NB4 (cell line): ENCODE measurements around the gene HIGD1A.

Experiments used
- DNase-seq: peaks from one replicate; pipeline ENCODE4 v3.0.0; 2010; ENCODE audit warnings: low read depth
- H3K4me3 ChIP-seq: one replicate; pipeline ENCODE4 v1.5.1; 2011; ENCODE audit warnings: mild to moderate bottlenecking, low read depth, low read length, moderate library complexity
- CTCF ChIP-seq: IDR thresholded peaks from one replicate; pipeline ENCODE4 v1.5.1; 2012; ENCODE audit warnings: low read depth, low read length
- MYC ChIP-seq: IDR thresholded peaks from 2 replicates; pipeline ENCODE4 v1.6.1; 2011; ENCODE audit warnings: low read depth, low read length
- POLR2A ChIP-seq: IDR thresholded peaks from 2 replicates; pipeline ENCODE4 v1.6.1; 2011; ENCODE audit warnings: mild to moderate bottlenecking; ENCODE audit not compliant: insufficient read length; ENCODE audit errors: extremely low read depth
- TF ChIP-seq, protein P1 (sequence below): IDR thresholded peaks from 2 replicates; pipeline ENCODE4 v1.6.1; 2011; ENCODE audit warnings: low read depth, low read length

The HIGD1A gene

GRCh38 chr3:42742259-42742658, 62.0 kb downstream of the HIGD1A start:
- no peak overlapping the region for H3K4me3 ChIP-seq
- DNase-seq = no peak
- TF ChIP-seq POLR2A (no peak), MYC (no peak), CTCF (no peak)
- TF ChIP-seq, protein P1, sequence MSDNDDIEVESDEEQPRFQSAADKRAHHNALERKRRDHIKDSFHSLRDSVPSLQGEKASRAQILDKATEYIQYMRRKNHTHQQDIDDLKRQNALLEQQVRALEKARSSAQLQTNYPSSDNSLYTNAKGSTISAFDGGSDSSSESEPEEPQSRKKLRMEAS = no peak

GRCh38 chr3:42741796-42742195, 62.5 kb downstream of the HIGD1A start:
- no peak for DNase-seq
- no peak overlapping the region for H3K4me3 ChIP-seq
- TF ChIP-seq, protein P1 = no peak
- TF ChIP-seq POLR2A (no peak), MYC (no peak), CTCF (no peak)

DNA sequence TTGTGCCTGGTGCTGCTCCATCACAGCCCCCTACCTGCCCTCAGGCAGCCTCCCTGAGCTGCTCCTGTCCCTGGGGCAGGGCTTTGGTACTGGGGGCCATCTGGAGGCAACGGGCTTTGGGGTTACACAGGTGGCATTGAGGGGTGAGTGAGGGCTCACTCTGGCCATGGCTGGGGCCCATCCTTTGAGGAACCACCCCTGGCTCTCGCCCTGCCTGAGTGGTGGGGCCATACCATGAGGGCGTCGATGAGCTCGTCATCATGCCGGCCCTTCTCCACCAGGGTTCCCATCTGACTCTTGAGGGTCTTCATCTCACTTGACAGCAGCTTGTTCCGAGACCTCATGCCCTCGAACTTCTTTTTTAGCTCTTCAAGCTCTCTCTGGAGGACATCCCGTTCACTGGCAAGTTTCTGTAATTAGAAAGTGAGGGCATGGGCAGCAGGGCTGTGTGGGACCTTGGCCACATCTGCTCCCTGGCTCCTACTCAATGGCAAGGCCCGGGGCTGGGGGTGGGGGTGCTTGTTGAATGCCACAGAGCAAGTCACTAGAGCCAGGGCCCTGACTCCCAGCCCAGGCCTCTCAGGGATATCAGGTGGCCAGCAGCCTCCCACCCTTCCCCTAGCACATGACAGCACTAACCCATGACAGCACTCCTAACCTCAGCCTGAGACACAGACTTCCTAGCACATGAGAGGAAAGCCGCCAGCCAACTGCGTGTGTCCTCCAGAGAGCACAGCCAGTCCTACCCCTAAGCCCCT, 64.7 kb downstream of the HIGD1A start:
- DNase-seq = no peak
- TF ChIP-seq CTCF = no peak
- TF ChIP-seq, protein P1 = no peak
- TF ChIP-seq POLR2A = no peak
- TF ChIP-seq MYC = no peak
- H3K4me3 ChIP-seq = no peak overlapping the region

DNA sequence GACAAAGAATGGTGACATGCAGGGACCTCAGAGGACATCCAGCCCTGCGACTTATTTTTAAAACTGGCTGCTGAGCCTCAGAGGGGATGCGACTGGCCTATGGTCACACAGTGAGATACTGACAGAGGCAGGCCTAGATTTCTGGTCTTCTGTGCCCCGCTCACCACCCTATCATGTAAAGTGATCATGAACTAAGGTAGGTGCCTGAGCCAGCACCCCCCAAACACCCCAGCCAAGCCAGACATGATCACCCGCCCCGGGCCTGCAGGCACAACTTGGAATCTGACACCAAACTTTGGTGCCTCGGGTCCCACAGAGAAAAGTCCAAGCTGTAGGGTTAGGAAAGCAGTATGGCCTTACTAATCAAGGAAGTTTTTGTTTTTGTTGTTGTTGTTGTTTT, 67.8 kb downstream of the HIGD1A start:
- H3K4me3 ChIP-seq = no peak overlapping the region
- TF ChIP-seq CTCF (no peak), MYC (no peak), POLR2A (no peak)
- TF ChIP-seq, protein P1 = no peak

DNA sequence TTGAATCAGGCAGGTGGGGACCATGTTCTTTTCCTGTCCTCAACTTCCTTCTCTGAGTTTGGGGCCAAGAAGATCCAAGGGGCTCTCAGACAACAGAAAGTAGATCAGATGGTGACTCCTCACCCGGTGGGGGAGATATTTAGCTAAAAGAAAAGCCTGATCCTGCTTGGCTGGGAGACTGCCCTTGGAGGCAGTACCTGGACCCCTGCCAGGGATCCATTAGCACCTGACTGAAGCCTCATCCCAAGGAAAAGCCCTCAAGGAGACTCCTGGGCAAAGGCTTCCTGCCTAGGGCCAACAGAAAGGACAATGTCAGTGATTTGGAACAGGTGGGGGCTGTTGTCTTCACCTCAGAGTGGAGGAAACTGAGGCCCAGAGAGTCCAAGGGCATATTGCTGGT, 68.2 kb downstream of the HIGD1A start:
- TF ChIP-seq, protein P1 = no peak
- no peak for DNase-seq
- H3K4me3 ChIP-seq = no peak overlapping the region

More for the DNA sequence above, 67.8 kb downstream of the HIGD1A start:
- DNase-seq = no peak

DNA sequence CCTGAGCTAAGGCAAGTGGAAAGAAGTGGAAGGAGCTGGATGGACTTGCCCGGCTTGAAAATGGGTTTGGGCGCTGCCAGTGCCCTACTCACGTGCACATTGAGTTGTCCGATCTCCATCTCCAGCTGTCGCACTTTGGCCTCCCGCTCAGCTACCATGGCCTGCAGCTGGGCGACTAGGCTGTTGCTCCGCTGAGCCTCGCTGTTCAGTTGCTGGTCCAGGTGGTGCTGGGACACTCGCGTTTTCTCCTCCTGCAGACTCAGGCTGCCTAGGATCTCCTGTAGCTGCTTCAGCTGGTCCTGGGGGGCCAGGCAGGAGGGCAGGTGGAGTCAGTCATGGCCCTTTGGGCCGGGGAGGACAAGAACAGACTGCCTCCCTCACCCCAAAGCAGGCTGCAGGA, 68.7 kb downstream of the HIGD1A start:
- H3K4me3 ChIP-seq = no peak overlapping the region
- DNase-seq = no peak
- no peak for TF ChIP-seq CTCF
- TF ChIP-seq, protein P1 = no peak
- TF ChIP-seq POLR2A = no peak
- no peak for TF ChIP-seq MYC
